ENCODE data around the gene SLC7A14. TPM values are rescaled to one million over a fixed set of nuclear protein-coding genes. Genes with fewer than 3 reads are reported as not detected.

Gene SLC7A14
- total and polyA plus RNA-seq, 10 of the 15 experiments (the other 5 are each of a cell fraction or from before 2014, with no cell fraction given): not detected

DNA sequence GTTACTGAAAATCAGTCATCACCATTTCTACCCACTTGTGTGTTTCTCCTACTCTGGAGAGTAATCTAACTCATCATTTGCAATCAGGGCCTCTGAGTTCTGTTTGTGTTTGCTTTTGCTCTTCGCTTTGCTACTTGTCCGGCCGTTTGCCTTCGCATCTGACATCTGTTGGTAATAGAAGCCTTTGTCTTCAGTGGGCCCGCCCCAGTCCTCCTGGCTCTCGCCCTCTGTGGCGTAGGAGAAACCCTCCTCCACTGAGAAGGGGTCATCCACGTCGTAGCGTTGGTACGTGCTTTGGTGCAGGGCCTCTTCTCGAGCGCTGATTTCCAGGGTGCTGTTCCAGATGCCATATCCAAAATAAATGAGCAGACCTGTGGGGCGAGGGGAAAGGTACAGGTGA is 118.9 kb downstream of the SLC7A14 start:
- Histone ChIP-seq H4K20me1 (ENCODE audit: control insufficient read depth, insufficient read depth) (no peaks in the 10 kb centered on the region), H3K9ac (ENCODE audit: control insufficient read depth, insufficient read depth, low read length) (no peak overlapping the region), H3K4me3 (no peak overlapping the region), H3K27me3 (replicated peaks in 1 of 2; ENCODE audit: control insufficient read depth in 2 of 2, insufficient read depth in 2 of 2, low read length in 1 of 2) (no peaks in the 10 kb centered on the region), H3K79me2 (ENCODE audit: control insufficient read depth, insufficient read depth, low read length) (no peaks in the 10 kb centered on the region), H3K27ac (ENCODE audit: control insufficient read depth, insufficient read depth) (no peak overlapping the region), H3K36me3 (ENCODE audit: control insufficient read depth in 2 of 2, insufficient read depth in 2 of 2, low read length in 1 of 2) (no peaks in the 10 kb centered on the region), H3K4me2 (ENCODE audit: control insufficient read depth, insufficient read depth) (no peak overlapping the region), H3K4me1 (ENCODE audit: control insufficient read depth, insufficient read depth, low read length) (no peaks in the 10 kb centered on the region), H3K9me3 (replicated peaks; ENCODE audit: control insufficient read depth, insufficient read depth, low read length) (no peaks in the 10 kb centered on the region), H2AFZ (ENCODE audit: control insufficient read depth, low read depth, low read length) (no peak overlapping the region)
- ATAC-seq (no peak), FAIRE-seq (no peak), DNase-seq (ENCODE audit: low read depth, low spot score) (no peak)
- SMC1A ChIA-PET (ENCODE audit: uncharacterized antibody, unreplicated experiment): no interaction called here
- RAD21 ChIA-PET (ENCODE audit: unreplicated experiment): no interaction called here
- BruUV-seq (replicated peaks): no TSS peak
- whole genome bisulfite sequencing (ENCODE audit: insufficient coverage, insufficient replicate concordance, low lambda C conversion rate, missing lambda C conversion rate): 30% methylated on average over 14 of the region's 14 CpGs
- no peak for TF ChIP-seq POU2F2 (IDR thresholded peaks at IDR 0.05; ENCODE audit: borderline replicate concordance, low read depth, low read length)
- no peak for TF ChIP-seq TBL1XR1 (IDR thresholded peaks at IDR 0.05; ENCODE audit: low read depth, low read length)
- TF ChIP-seq PAX8 (IDR thresholded peaks at IDR 0.05): no peak
- TF ChIP-seq RBBP5 (conservative IDR thresholded peaks at IDR 0.05): no peak
- TF ChIP-seq NFXL1 (IDR thresholded peaks at IDR 0.05; ENCODE audit: borderline replicate concordance): no peak
- no peak for TF ChIP-seq SMARCA5 (IDR thresholded peaks at IDR 0.05)
- TF ChIP-seq SKIL (IDR thresholded peaks at IDR 0.05; ENCODE audit: low read depth, poor library complexity, severe bottlenecking): no peak
- TF ChIP-seq MEF2A (IDR thresholded peaks at IDR 0.05; ENCODE audit: insufficient read depth, low read depth, low read length): no peak
- TF ChIP-seq, protein P1, sequence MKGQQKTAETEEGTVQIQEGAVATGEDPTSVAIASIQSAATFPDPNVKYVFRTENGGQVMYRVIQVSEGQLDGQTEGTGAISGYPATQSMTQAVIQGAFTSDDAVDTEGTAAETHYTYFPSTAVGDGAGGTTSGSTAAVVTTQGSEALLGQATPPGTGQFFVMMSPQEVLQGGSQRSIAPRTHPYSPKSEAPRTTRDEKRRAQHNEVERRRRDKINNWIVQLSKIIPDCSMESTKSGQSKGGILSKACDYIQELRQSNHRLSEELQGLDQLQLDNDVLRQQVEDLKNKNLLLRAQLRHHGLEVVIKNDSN (IDR thresholded peaks at IDR 0.05; ENCODE audit: borderline replicate concordance, extremely low read length, insufficient read depth, low read depth, low read length): no peak
- TF ChIP-seq BRCA1 (IDR thresholded peaks at IDR 0.05; ENCODE audit: low read depth, low read length): no peak
- POLR2A ChIA-PET: no interaction called here
- intact Hi-C loops (cut with micrococcal nuclease; ENCODE audit: unreplicated experiment): no loop called here
- in situ Hi-C loops (cut with MboI): no loop called here
- CTCF ChIA-PET: no interaction called here
